ENCODE results near the gene C13orf42. TPM values are rescaled to one million over a fixed set of nuclear protein-coding genes. Genes with fewer than 3 reads are reported as not detected.

Gene C13orf42
- total and polyA plus RNA-seq, 10 of the 15 experiments (the other 5 are each of a cell fraction or from before 2014, with no cell fraction given): not detected

- intact Hi-C loops (cut with micrococcal nuclease; ENCODE audit: unreplicated experiment): no loop called here
- Histone ChIP-seq H3K9ac (ENCODE audit: control insufficient read depth, insufficient read depth, low read length) (no peak overlapping the region), H3K9me3 (replicated peaks; ENCODE audit: control insufficient read depth, insufficient read depth, low read length) (no peaks in the 10 kb centered on the region), H3K27ac (ENCODE audit: control insufficient read depth, insufficient read depth) (no peak overlapping the region), H3K79me2 (ENCODE audit: control insufficient read depth, insufficient read depth, low read length) (no peaks in the 10 kb centered on the region), H3K4me2 (ENCODE audit: control insufficient read depth, insufficient read depth) (no peak overlapping the region), H3K36me3 (ENCODE audit: control insufficient read depth in 2 of 2, insufficient read depth in 2 of 2, low read length in 1 of 2) (no peaks in the 10 kb centered on the region), H3K4me3 (no peak overlapping the region), H2AFZ (ENCODE audit: control insufficient read depth, low read depth, low read length) (no peak overlapping the region), H3K27me3 (replicated peaks in 1 of 2; ENCODE audit: control insufficient read depth in 2 of 2, insufficient read depth in 2 of 2, low read length in 1 of 2) (peaks cover 2 to 3% of the 10 kb centered on the region in 2 experiments; a peak in 3 of 4 replicates), H3K4me1 (ENCODE audit: control insufficient read depth, insufficient read depth, low read length) (no peaks in the 10 kb centered on the region), H4K20me1 (ENCODE audit: control insufficient read depth, insufficient read depth) (no peaks in the 10 kb centered on the region)
- no peak for TF ChIP-seq E4F1 (IDR thresholded peaks at IDR 0.05; ENCODE audit: borderline replicate concordance, partially characterized antibody)
- no peak for TF ChIP-seq ASH2L (IDR thresholded peaks at IDR 0.05; ENCODE audit: borderline replicate concordance, low read depth)
- in situ Hi-C loops (cut with MboI): no loop called here
- ChIA-PET RAD21 (ENCODE audit: unreplicated experiment) (interaction anchor here (0.5 kb wide), 1 partner anchor 944 kb away, joined by 3 read pairs; no protein-coding TSS in a partner anchor), CTCF (no interaction called here), SMC1A (ENCODE audit: uncharacterized antibody, unreplicated experiment) (no interaction called here), POLR2A (no interaction called here)
- DNase-seq (ENCODE audit: low read depth, low spot score) (no peak), ATAC-seq (no peak), FAIRE-seq (no peak)
- no TSS peak for BruUV-seq (replicated peaks)
- WGBS (ENCODE audit: insufficient coverage, insufficient replicate concordance, low lambda C conversion rate, missing lambda C conversion rate): 8% methylated on average over 2 of the region's 2 CpGs
Observed at GRCh38 chr13:51035978-51036377, 75.1 kb downstream of the C13orf42 start.

GRCh38 chr13:51035469-51035868, 75.6 kb downstream of the C13orf42 start:
- WGBS (ENCODE audit: insufficient coverage, insufficient replicate concordance, low lambda C conversion rate, missing lambda C conversion rate): 12% methylated on average over 4 of the region's 4 CpGs
- CTCF ChIA-PET: no interaction called here

More at GRCh38 chr13:51035469-51035868, 75.6 kb downstream of the C13orf42 start:
- H3K36me3 ChIP-seq (ENCODE audit: control insufficient read depth in 2 of 2, insufficient read depth in 2 of 2, low read length in 1 of 2): no peaks in the 10 kb centered on the region
- intact Hi-C loops (cut with micrococcal nuclease; ENCODE audit: unreplicated experiment): no loop called here
- H3K9ac ChIP-seq (ENCODE audit: control insufficient read depth, insufficient read depth, low read length): no peak overlapping the region
- H4K20me1 ChIP-seq (ENCODE audit: control insufficient read depth, insufficient read depth): no peaks in the 10 kb centered on the region
- POLR2A ChIA-PET: no interaction called here
- FAIRE-seq: no peak
- in situ Hi-C loops (cut with MboI): no loop called here
- no peak for DNase-seq (ENCODE audit: low read depth, low spot score)
- SMC1A ChIA-PET (ENCODE audit: uncharacterized antibody, unreplicated experiment): no interaction called here
- BruUV-seq (replicated peaks): no TSS peak
- TF ChIP-seq EGR1 (IDR thresholded peaks at IDR 0.05; ENCODE audit: borderline replicate concordance in 1 of 2, low read depth in 2 of 2, low read length in 2 of 2): no peak
- no peak for TF ChIP-seq YY1 (IDR thresholded peaks at IDR 0.05; ENCODE audit: low read depth, low read length)
- TF ChIP-seq, protein P1, sequence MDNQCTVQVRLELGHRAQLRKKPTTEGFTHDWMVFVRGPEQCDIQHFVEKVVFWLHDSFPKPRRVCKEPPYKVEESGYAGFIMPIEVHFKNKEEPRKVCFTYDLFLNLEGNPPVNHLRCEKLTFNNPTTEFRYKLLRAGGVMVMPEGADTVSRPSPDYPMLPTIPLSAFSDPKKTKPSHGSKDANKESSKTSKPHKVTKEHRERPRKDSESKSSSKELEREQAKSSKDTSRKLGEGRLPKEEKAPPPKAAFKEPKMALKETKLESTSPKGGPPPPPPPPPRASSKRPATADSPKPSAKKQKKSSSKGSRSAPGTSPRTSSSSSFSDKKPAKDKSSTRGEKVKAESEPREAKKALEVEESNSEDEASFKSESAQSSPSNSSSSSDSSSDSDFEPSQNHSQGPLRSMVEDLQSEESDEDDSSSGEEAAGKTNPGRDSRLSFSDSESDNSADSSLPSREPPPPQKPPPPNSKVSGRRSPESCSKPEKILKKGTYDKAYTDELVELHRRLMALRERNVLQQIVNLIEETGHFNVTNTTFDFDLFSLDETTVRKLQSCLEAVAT (IDR thresholded peaks at IDR 0.05): no peak
- TF ChIP-seq BCL11A (IDR thresholded peaks at IDR 0.05; ENCODE audit: low read depth, low read length): no peak
- H3K9me3 ChIP-seq (replicated peaks; ENCODE audit: control insufficient read depth, insufficient read depth, low read length): no peaks in the 10 kb centered on the region
- H3K27ac ChIP-seq (ENCODE audit: control insufficient read depth, insufficient read depth): no peak overlapping the region
- no peak overlapping the region for H3K4me3 ChIP-seq
- no peak overlapping the region for H2AFZ ChIP-seq (ENCODE audit: control insufficient read depth, low read depth, low read length)
- peaks cover 2 to 3% of the 10 kb centered on the region in 2 experiments; a peak in 3 of 4 replicates for H3K27me3 ChIP-seq (replicated peaks in 1 of 2; ENCODE audit: control insufficient read depth in 2 of 2, insufficient read depth in 2 of 2, low read length in 1 of 2)
- RAD21 ChIA-PET (ENCODE audit: unreplicated experiment): interaction anchor here (0.5 kb wide), 1 partner anchor 943 kb away, joined by 3 read pairs; no protein-coding TSS in a partner anchor
- H3K79me2 ChIP-seq (ENCODE audit: control insufficient read depth, insufficient read depth, low read length): no peaks in the 10 kb centered on the region
- H3K4me2 ChIP-seq (ENCODE audit: control insufficient read depth, insufficient read depth): no peak overlapping the region
- no peaks in the 10 kb centered on the region for H3K4me1 ChIP-seq (ENCODE audit: control insufficient read depth, insufficient read depth, low read length)
- ATAC-seq: no peak

Data from GM12878 (cell line).